HepG2 (cell line): Measurements from ENCODE around the gene CNTN4. TPM values are rescaled to one million over a fixed set of nuclear protein-coding genes. Genes with fewer than 3 reads are reported as not detected.

Experiments
- ATAC-seq: fragments of 200-7000 bp; cut with Tn5 transposase; 3 replicates; pipeline ENCODE4 v1.9.1; 2020; ENCODE audit warnings: mild to moderate bottlenecking, moderate library complexity
- BruUV-seq: library from RNA; stranded (reverse); fragments of 400-500 nt; replicated peaks from 2 replicates; lab custom pipeline; 2021; lab: Mats Ljungman, UMichigan
- CTCF ChIA-PET: fragments of 300-600 bp; formaldehyde crosslinking; extraction: SDS; loops from one replicate; lab custom pipeline; 2021; ENCODE audit warnings: low total read pairs, inconsistent platforms, low intra/inter-chr PET ratio; lab: Yijun Ruan, JAX
- POLR2A ChIA-PET: fragments of 350-600 bp; sonication (Branson Sonifier 250); formaldehyde crosslinking; loops from one replicate; lab custom pipeline; 2020; ENCODE audit warnings: antibody characterized with exemption, inconsistent platforms; lab: Yijun Ruan, JAX
- DNase-seq: peaks from one replicate; pipeline ENCODE4 v3.0.0-alpha.2; 2015; ENCODE audit warnings: low spot score
- FAIRE-seq: peaks from 3 replicates; lab custom pipeline; 2011; peaks lifted over from hg19 to GRCh38; lab: Jason Lieb, UNC
- H2AFZ ChIP-seq: one replicate; pipeline ENCODE4 v1.6.1; 2011; ENCODE audit warnings: low read length, inconsistent platforms
- H3K27ac ChIP-seq: fragments of 300-600 bp; 3 replicates; pipeline ENCODE4 v1.8.0; 2011; ENCODE audit warnings: mixed run types, mild to moderate bottlenecking, mixed read lengths, low read length, inconsistent platforms; ENCODE audit not compliant: insufficient read depth; ENCODE audit errors: extremely low read length
- H3K27me3 ChIP-seq, 2 experiments: fragments of 200-600 bp in 1 of 2; 2 replicates in 1 of 2; 3 replicates in 1 of 2; pipeline versions ENCODE4 v1.6.0 to v1.8.0; 2011; ENCODE audit warnings: low read length in 2 of 2, mild to moderate bottlenecking in 2 of 2, moderate library complexity in 2 of 2, inconsistent platforms in 1 of 2; ENCODE audit not compliant: insufficient read depth in 2 of 2, control insufficient read depth in 1 of 2
- H3K36me3 ChIP-seq, 2 experiments: fragments of 200-600 bp in 1 of 2; replicated peaks in 1 of 2; 2 replicates in 1 of 2; 3 replicates in 1 of 2; pipeline versions ENCODE4 v1.5.1 to v1.8.0; 2011; ENCODE audit warnings: low read length in 2 of 2, inconsistent platforms in 1 of 2; ENCODE audit not compliant: insufficient read depth in 2 of 2, control insufficient read depth in 1 of 2
- H3K4me1 ChIP-seq: 2 replicates; pipeline ENCODE4 v1.5.1; 2012; ENCODE audit warnings: low read length, inconsistent platforms; ENCODE audit not compliant: insufficient read depth
- H3K4me2 ChIP-seq: 2 replicates; pipeline ENCODE4 v1.6.0; 2011; ENCODE audit warnings: low read depth, low read length, inconsistent platforms
- H3K4me3 ChIP-seq, 3 experiments: fragments of 200-600 bp in 1 of 3; sonication (generic), shearing (Covaris generic) in 1 of 3; replicated peaks in 1 of 3; 2 replicates each; pipeline ENCODE4 v1.5.1; 2011 to 2016; ENCODE audit warnings: low read length in 3 of 3, inconsistent platforms in 2 of 3, low read depth in 2 of 3, mild to moderate bottlenecking in 2 of 3, control low read depth in 1 of 3, mixed read lengths in 1 of 3; ENCODE audit not compliant: insufficient read depth in 1 of 3
- H3K79me2 ChIP-seq: one replicate; pipeline ENCODE4 v1.6.1; 2011; ENCODE audit warnings: low read length, inconsistent platforms; ENCODE audit not compliant: insufficient read depth
- H3K9ac ChIP-seq: 2 replicates; pipeline ENCODE4 v1.6.0; 2011; ENCODE audit warnings: mild to moderate bottlenecking, low read depth, low read length, inconsistent platforms; ENCODE audit not compliant: insufficient read depth
- H3K9me3 ChIP-seq: 2 replicates; pipeline ENCODE4 v1.5.1; 2012; ENCODE audit warnings: mild to moderate bottlenecking, low read length
- H4K20me1 ChIP-seq: 2 replicates; pipeline ENCODE4 v1.6.0; 2011; ENCODE audit warnings: inconsistent platforms, mild to moderate bottlenecking, low read length, moderate library complexity; ENCODE audit not compliant: insufficient read depth
- CEBPB ChIP-seq: IDR thresholded peaks from 2 replicates; pipeline ENCODE4 v1.6.1; 2011; ENCODE audit warnings: low read depth, low read length, improper control_type of control experiment, borderline replicate concordance
- ZNF678 ChIP-seq: sonication (generic); formaldehyde crosslinking; IDR thresholded peaks from 2 replicates; pipeline ENCODE4 v1.4.0; 2020; ENCODE audit warnings: mild to moderate bottlenecking, missing genetic modification reagents
- WGBS: methylation state at CpG from one replicate; pipeline ENCODE4 v1.1.6; 2017; ENCODE audit warnings: low lambda C conversion rate; 5-methylcytosine and 5-hydroxymethylcytosine counted together
- in situ Hi-C: cut with HindIII; loops from 2 replicates; pipeline ENCODE4 v1.10.0; 2017; ENCODE audit warnings: low pct_unique_long_range_greater_than_20kb; ENCODE audit not compliant: extremely low pct_ligation_motif_present
- intact Hi-C: fragments of 100-400 bp; cut with micrococcal nuclease; formaldehyde crosslinking; loops from one replicate; pipeline ENCODE4 v1.10.0; 2022; ENCODE audit not compliant: unreplicated experiment
- polyA plus RNA-seq, 8 experiments: library from polyadenylated mRNA; depleted of rRNA in 3 of 8; stranded (reverse) in 7 of 8; unstranded in 1 of 8; fragments of >200 nt; fragmentation: Illumina TruSeq in 4 of 8; extraction: Trizol in 4 of 8; gene quantifications; 2 replicates each; pipeline versions ENCODE4 v1.2.1 to v1.2.3, GENCODE V29; 2011 to 2016; ENCODE audit warnings: low read depth in 4 of 8, missing spikeins in 1 of 8, mixed read lengths in 1 of 8; ENCODE audit not compliant: insufficient read depth in 1 of 8
- total RNA-seq, 5 experiments: library from RNA; depleted of rRNA; stranded (reverse); fragments of >200 nt; fragmentation: Illumina TruSeq; extraction: Trizol; gene quantifications; 2 replicates each; pipeline ENCODE4 v1.2.3, GENCODE V29; 2016; ENCODE audit warnings: low read depth in 1 of 5
- TF ChIP-seq, protein P1 (sequence below): sonication (generic); formaldehyde crosslinking; IDR thresholded peaks from 2 replicates; pipeline ENCODE4 v1.4.0; 2020; ENCODE audit warnings: missing genetic modification reagents

Gene CNTN4
- total and polyA plus RNA-seq, 2 of the 13 experiments (the other 11 are each of a cell fraction or from before 2014, with no cell fraction given) = 0.01 to 0.13 TPM

DNA sequence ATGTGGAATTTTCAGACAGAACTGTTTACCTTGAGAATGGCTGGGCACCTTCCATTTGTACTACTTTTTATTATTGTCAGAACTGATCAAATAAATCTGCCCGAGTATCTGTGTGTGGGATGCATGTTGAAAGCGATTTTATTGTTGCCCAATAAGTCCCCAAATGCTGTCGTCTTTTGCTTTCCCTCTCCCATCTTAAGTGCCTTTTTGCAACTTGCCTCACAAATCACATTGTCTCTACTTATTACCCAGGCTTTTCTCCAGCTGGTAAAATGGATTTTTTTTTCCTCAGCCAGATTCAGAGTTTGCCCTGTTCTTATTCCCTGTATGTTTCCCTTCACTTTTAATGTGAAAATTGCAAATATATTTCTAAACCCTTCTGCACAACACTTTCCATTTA lies 163.1 kb downstream of the CNTN4 start:
- in situ Hi-C loops = no loop called here
- Histone ChIP-seq H4K20me1 (no peaks in the 10 kb centered on the region), H3K4me2 (no peak overlapping the region), H2AFZ (no peak overlapping the region), H3K36me3 (no peaks in the 10 kb centered on the region), H3K79me2 (no peaks in the 10 kb centered on the region), H3K27ac (no peak overlapping the region), H3K4me1 (no peaks in the 10 kb centered on the region), H3K9me3 (peaks cover 50% of the 10 kb centered on the region), H3K9ac (no peak overlapping the region), H3K4me3 (no peak overlapping the region), H3K27me3 (no peaks in the 10 kb centered on the region)
- ATAC-seq = no peak
- TF ChIP-seq, protein P1, sequence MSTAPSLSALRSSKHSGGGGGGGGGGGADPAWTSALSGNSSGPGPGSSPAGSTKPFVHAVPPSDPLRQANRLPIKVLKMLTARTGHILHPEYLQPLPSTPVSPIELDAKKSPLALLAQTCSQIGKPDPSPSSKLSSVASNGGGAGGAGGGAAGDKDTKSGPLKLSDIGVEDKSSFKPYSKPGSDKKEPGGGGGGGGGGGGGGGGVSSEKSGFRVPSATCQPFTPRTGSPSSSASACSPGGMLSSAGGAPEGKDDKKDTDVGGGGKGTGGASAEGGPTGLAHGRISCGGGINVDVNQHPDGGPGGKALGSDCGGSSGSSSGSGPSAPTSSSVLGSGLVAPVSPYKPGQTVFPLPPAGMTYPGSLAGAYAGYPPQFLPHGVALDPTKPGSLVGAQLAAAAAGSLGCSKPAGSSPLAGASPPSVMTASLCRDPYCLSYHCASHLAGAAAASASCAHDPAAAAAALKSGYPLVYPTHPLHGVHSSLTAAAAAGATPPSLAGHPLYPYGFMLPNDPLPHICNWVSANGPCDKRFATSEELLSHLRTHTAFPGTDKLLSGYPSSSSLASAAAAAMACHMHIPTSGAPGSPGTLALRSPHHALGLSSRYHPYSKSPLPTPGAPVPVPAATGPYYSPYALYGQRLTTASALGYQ (CRISPR knock-in tag) = no peak
- intact Hi-C loops = no loop called here
- DNase-seq = no peak
- POLR2A ChIA-PET = no interaction called here
- CTCF ChIA-PET = no interaction called here
- 4% methylated on average over 3 of the region's 3 CpGs for WGBS
- no peak for FAIRE-seq
- BruUV-seq = no TSS peak

DNA sequence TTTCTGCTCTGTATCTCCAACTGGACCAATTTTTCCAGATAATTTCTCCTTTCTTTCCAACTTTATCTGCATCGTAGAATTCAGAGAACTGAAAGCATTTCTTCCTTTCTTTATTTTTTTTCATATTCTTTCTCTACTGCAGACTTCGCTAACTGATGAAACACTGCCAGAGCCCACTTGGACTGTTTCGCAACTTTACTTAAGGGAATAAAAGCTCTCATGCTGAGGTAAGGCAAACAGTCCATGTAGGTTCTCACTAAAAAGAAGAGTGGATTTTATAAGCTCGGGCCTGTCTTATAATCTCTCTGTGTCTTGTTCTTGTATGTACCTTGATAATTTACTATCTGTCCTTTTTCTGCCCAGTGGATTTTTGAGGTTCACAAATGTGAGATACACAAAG lies 163.5 kb downstream of the CNTN4 start:
- 8% methylated on average over 4 of the region's 4 CpGs for WGBS
- Histone ChIP-seq H3K9me3 (peaks cover 55% of the 10 kb centered on the region), H3K9ac (no peak overlapping the region), H3K36me3 (no peaks in the 10 kb centered on the region), H2AFZ (no peak overlapping the region), H3K27ac (no peak overlapping the region), H3K4me3 (no peak overlapping the region), H3K4me2 (no peak overlapping the region), H4K20me1 (no peaks in the 10 kb centered on the region), H3K79me2 (no peaks in the 10 kb centered on the region), H3K4me1 (no peaks in the 10 kb centered on the region), H3K27me3 (no peaks in the 10 kb centered on the region)
- no peak for DNase-seq
- POLR2A ChIA-PET = no interaction called here
- BruUV-seq = no TSS peak
- in situ Hi-C loops = no loop called here
- CTCF ChIA-PET = no interaction called here
- intact Hi-C loops = no loop called here
- FAIRE-seq = no peak
- no peak for ATAC-seq
- 0 out of 2 replicates have a peak, but pooled peaks have one; percentile 7 for TF ChIP-seq CEBPB
- TF ChIP-seq ZNF678 (CRISPR knock-in tag) = no peak
